RPMI8226 (cell line): Measurements from ENCODE around the gene HIF3A.
"Not testable (repeated sequence)": the region's sequence is repeated elsewhere in the genome, so short reads cannot be mapped to it uniquely, and the experiment has no call there.

Experiments used
- DNase-seq: peaks from one replicate; pipeline ENCODE4 v3.0.0-alpha.2; 2015

Gene HIF3A

DNA sequence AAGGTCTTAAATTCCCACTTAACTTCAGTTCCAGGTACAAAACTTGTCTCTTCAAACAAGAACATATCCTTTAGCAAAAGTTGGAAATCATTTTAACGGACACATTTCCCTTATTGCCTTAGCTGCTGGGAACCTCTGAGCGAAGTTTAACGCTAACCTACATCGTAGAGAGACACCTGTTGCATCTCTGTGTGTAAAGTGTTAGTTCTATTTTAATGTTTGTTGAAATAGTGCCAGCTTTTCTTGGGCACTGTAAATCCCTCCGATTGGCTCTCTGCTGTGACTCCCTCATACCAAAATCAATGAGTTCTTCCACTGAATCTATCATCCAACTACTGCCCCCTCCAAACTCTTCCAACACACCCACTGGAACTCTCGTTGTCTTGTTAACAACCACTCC, 2.3 kb upstream of the HIF3A start:
- no peak for DNase-seq

- DNase-seq = no peak
These were observed 1.2 kb upstream of the HIF3A start for GRCh38 chr19:46295401-46296201.

GRCh38 chr19:46296202-46296480, 701 bp upstream of the HIF3A start:
- DNase-seq = no peak

DNA sequence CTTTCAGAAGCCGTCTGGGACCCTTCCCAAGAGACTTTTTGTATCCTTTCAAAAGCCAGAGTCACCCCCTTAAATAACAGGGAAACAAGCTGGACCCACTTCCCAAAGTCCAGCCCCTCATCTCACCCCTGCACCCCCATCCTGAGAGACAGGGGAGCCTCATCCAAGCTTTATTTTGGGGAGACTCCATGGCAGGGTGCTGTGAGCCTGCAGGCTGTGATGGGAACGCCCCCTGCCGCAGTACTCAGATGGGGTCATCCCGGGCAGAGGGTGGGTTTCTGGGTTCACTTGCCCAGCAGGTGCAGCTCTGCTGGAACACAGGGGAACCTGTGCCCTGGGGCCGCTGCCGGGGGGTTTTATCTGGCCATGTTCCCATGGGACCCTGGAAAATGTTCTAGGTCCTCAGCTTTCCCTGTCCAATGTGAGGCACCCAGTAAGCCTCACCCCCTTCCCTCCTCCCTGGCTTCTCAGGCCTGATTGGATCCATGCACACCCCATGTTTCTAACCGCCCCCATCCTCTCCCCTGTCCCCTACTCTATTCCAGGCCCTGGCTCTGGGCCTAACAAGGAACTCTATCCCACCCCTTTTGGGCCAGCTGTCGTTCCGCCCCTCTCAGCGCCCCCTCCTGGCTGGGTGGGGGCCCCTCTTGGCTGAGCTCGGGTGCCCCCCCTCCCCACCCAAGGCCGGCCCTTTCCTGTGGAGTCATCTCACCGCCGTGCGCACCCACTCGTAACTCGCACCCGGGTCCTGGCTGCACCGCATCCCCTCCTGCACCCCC, 1.0 kb downstream of the HIF3A start:
- no peak for DNase-seq

- no peak for DNase-seq
These were observed 1.7 kb downstream of the HIF3A start for GRCh38 chr19:46298479-46299003.

DNA sequence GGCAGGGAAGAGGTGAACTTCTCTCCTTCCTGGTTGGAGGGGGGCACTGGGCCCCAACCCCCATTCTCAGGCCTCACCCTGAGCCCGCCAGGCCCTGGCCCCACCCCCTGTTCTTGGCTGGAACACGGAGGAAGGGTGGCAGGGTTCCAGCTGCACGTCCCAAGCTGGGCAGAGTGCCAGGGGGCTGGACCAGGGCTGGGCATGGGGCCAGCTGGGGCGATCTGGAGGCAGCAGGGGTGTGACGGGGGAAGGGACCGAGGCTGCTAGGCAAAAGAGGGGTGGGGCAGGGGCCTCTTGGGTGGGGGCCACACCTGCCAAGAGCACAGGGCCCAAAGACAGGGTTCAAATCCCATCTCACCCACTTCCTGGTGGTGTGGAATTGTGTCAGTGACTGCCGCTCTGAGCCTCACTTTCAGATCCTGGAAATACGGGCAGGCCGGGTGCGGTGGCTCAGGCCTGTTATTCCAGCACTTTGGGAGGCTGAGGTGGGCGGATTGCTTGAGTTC, 2.2 kb downstream of the HIF3A start:
- DNase-seq = peak; percentile 91

DNA sequence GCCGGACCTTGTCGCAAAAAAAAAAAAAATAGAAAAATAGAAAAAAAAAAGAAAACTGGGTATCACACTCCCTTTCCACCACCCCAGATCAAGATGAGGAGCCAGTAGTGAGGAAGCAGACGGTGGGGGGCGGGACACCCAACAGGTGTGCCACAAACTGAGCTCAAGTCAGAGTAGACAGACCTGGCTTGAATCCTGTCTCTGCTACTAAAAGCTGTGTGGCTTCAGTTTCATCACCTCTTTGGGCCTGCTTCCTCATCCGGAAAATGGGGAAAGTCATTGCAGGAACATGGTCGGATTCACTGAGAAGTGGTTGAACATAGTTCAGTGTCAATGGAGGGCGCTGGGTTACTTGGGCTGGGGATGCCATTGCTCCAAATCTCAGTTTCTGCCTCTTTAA, 2.9 kb downstream of the HIF3A start:
- peak; percentile 40 for DNase-seq

DNA sequence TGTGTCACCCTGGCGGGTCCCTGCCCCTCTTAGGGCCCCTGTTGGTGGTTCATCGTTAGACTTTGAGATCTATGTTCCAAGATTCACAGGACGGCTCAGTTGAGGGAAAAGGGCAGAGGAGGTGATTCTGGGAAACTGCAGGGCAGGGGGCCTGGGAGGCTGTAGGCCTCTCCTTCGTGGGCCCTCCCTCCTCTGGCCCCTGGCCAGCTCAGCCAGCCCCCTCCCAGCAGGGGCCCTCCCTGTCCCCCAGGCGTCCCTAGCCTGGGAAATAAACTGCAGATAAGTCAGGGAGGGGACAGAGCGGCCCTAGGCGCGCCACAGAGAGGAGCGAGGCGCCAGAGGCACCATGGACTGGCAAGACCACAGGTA, 6.5 kb downstream of the HIF3A start:
- no peak for DNase-seq

GRCh38 chr19:46303691-46304397, 7.0 kb downstream of the HIF3A start:
- DNase-seq = no peak

DNA sequence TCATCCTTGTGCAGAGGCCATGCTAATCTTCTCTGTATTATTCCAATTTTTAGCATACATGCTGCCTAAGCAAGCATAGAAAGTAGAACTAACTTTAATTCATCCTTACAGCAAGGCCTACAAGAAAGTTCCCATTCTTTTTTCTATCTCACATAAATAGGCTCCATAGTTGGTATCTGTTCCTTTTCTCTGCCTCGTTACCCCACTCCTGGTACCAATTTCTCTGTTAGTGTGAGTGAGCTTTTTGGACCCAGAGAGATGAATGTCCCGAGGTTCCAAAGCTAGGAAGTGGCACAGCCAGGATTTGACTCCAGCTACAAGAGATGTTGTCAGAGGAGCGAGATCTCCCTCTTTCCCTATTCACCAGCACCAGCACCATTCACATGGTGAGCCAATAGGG, 9.7 kb downstream of the HIF3A start:
- DNase-seq = no peak

- DNase-seq = no peak
These were observed 11.7 kb downstream of the HIF3A start for GRCh38 chr19:46308510-46308909.

GRCh38 chr19:46309056-46309455, 12.2 kb downstream of the HIF3A start:
- no peak for DNase-seq

DNA sequence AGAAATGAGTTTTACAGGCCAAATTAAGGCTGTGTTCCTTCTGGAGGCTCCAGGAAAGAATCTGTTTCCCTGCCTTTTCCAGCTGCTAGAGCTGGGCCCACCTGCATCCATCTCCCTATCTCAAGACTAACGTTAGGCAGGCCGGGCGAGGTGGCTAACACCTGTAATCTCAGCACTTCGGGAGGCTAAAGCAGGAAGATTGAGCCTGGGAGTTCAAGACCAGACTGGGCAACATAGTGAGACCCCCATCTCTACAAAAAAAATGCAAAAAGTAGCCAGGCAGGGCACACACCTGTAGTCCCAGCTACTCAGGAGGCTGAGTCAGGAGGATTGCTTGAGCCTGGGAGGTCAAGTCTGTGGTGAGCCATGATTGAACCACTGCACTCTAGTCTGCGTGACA, 14.6 kb downstream of the HIF3A start:
- no peak for DNase-seq

DNA sequence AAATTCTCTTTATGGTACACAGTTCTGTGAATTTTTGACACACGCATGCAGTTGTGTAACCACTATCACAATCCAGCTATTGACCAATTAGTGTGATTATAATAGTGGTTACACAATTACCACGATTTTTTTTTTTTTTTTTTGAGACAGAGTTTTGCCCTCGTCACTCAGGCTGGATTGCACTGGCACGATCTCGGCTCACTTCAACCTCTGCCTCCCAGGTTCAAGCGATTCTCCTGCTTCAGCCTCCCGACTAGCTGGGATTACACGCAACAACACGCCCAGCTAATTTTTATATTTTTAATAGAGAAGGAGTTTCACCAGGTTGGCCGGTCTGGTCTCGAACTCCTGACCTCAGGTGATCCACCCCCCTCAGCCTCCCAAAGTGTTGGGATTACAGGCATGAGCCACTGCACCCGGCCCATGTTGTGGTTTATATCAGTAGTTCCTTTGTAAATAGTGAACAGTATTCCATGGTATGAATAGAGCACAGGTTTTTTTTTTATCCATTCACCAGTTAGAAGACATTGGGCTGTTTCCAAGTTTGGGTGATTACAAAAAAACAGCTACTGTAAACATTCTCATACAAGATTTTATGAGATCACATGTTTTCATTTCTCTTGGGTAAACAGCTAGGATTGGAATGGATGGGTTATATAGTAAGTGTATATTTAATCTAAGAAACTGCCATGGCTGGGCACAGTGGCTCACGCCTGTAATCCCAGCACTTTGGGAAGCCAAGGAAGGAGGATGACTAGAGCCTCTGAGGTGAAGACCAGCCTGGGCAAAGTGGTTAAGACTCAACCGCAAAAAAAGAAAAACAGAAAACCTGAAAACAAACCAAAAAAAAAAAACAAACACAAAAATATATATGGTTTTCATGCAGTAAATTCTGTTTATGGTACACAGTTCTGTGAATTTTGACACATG, 17.0 kb downstream of the HIF3A start:
- DNase-seq = not testable (repeated sequence)

- DNase-seq = no peak
These were observed 20.5 kb downstream of the HIF3A start for GRCh38 chr19:46317339-46317738.

DNA sequence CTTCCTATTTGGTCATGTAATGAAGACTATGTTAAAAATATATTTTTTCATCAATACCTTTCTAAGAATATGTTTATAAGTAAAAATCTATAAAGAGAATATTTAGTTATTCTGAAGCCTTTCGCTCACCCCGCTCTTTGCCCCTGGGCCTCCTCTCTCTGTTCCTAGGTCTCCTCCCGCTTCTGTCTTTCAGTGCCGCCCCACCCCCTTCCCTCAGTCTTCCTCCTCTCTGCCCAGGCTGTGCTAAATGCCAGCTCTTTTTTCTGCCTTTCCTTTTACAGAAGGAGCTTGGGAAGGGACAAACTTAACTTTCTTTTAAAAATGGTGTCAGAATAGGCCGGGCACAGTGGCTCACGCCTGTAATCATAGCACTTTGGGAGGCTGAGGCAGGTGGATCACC, 22.8 kb downstream of the HIF3A start:
- DNase-seq = no peak

- DNase-seq = no peak
These were observed 23.7 kb downstream of the HIF3A start for GRCh38 chr19:46320559-46320958.

- DNase-seq = no peak
These were observed 24.8 kb downstream of the HIF3A start for GRCh38 chr19:46321653-46322052.

- not testable (repeated sequence) for DNase-seq
These were observed 26.4 kb downstream of the HIF3A start for GRCh38 chr19:46323227-46323626.

DNA sequence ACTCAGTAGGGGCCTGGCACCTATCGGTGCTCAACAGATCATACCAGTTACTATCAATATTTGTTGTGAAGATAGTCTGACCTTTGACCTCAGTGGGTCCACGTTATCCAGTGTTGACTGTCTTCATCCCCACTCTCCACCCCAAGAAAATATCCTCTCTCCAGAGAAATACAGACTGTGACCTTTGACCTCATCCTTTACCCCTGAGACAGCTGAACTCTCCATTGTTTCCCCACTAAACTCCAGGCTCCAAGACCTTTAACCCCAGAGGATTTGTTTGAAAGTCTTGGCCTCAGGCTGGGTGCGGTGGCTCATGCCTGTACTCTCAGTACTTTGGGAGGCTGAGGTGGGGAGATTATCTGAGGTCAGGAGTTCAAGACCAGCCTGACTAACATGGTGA, 27.4 kb downstream of the HIF3A start:
- DNase-seq = no peak

- DNase-seq = no peak
These were observed 29.8 kb downstream of the HIF3A start for GRCh38 chr19:46326608-46327007.

GRCh38 chr19:46328079-46328478, 31.2 kb downstream of the HIF3A start:
- no peak for DNase-seq
